Spleen (tissue), 11 donors: ENCODE results near the gene DLG2. TPM values are rescaled to one million over a fixed set of nuclear protein-coding genes. Genes with fewer than 3 reads are reported as not detected.

Experiments
- DNase-seq: peaks from one replicate; pipeline ENCODE4 v3.0.0-alpha.2; 2020
- H3K27ac ChIP-seq, 8 donors: fragments of 200-600 bp; sonication (generic) in 7 of 8; 1 replicate in 4 of 8; 2 replicates in 4 of 8; pipeline versions ENCODE4 v1.5.0 to v1.8.0; 2016 to 2021; ENCODE audit warnings: inconsistent platforms in 4 of 8, mild to moderate bottlenecking in 4 of 8, moderate library complexity in 1 of 8
- H3K27me3 ChIP-seq, 7 donors: fragments of 200-600 bp; sonication (generic) in 6 of 7; replicated peaks in 1 of 7; 1 replicate in 4 of 7; 2 replicates in 3 of 7; pipeline versions ENCODE4 v1.5.0 to v1.8.0; 2016 to 2021; ENCODE audit warnings: inconsistent platforms in 3 of 7, mild to moderate bottlenecking in 1 of 7
- H3K36me3 ChIP-seq, 6 donors: fragments of 200-600 bp; sonication (generic) in 5 of 6; 1 replicate in 4 of 6; 2 replicates in 2 of 6; pipeline versions ENCODE4 v1.5.0 to v1.8.0; 2016 to 2021; ENCODE audit warnings: inconsistent platforms in 2 of 6
- H3K4me1 ChIP-seq, 6 donors: fragments of 200-600 bp; sonication (generic) in 5 of 6; 1 replicate in 3 of 6; 2 replicates in 3 of 6; pipeline versions ENCODE4 v1.5.0 to v1.8.0; 2016 to 2021; ENCODE audit warnings: inconsistent platforms in 3 of 6
- H3K4me3 ChIP-seq, 8 donors: fragments of 200-600 bp; sonication (generic) in 7 of 8; 1 replicate in 4 of 8; 2 replicates in 4 of 8; pipeline versions ENCODE4 v1.5.0 to v1.8.0; 2016 to 2021; ENCODE audit warnings: inconsistent platforms in 4 of 8, mild to moderate bottlenecking in 4 of 8, moderate library complexity in 2 of 8
- H3K9me3 ChIP-seq, 8 donors: fragments of 200-600 bp; sonication (generic) in 7 of 8; 1 replicate in 4 of 8; 2 replicates in 4 of 8; pipeline versions ENCODE4 v1.5.0 to v1.8.0; 2016 to 2021; ENCODE audit warnings: inconsistent platforms in 4 of 8
- POLR2A ChIP-seq, 3 donors: fragments of 450-650 bp; IDR thresholded peaks; one replicate each; pipeline ENCODE4 v1.5.1; 2017; ENCODE audit warnings: antibody characterized with exemption in 3 of 3, mild to moderate bottlenecking in 1 of 3
- POLR2AphosphoS5 ChIP-seq, 3 donors: sonication (generic); formaldehyde crosslinking; IDR thresholded peaks; one replicate each; pipeline ENCODE4 v1.5.1; 2017; ENCODE audit warnings: antibody characterized with exemption in 3 of 3
- WGBS, 5 donors: extraction: QIAGEN DNeasy Blood & Tissue Kit in 3 of 5; methylation state at CpG; one replicate each; pipeline versions ENCODE4 v1.1.5 to v1.1.7; 2013 to 2018; 5-methylcytosine and 5-hydroxymethylcytosine counted together
- intact Hi-C: fragments of 100-400 bp; cut with DNase I; formaldehyde crosslinking; loops from one replicate; pipeline ENCODE4 v1.15.0; 2023; ENCODE audit warnings: low total_unique reads
- polyA plus RNA-seq, 3 donors: library from polyadenylated mRNA; stranded (reverse); fragments of 200-250 nt; gene quantifications; one replicate each; pipeline ENCODE4 v1.2.1, GENCODE V29; 2013
- total RNA-seq, 7 donors: library from RNA; depleted of rRNA in 3 of 7; stranded (reverse); fragments of >200 nt in 3 of 7; fragmentation: NEBNext Ultra II Directional in 4 of 7; extraction: Animal tissue kit (Norgen Biotek cat#: 25700) in 4 of 7; gene quantifications; one replicate each; pipeline versions ENCODE4 v1.1.0 to v1.2.1, GENCODE V29; 2016 to 2021
- TF ChIP-seq, protein P1 (sequence below), 11 experiments: fragments of 200-600 bp in 7 of 11; fragments of 450-650 bp in 4 of 11; sonication (generic) in 4 of 11; IDR thresholded peaks in 8 of 11; conservative IDR thresholded peaks in 3 of 11; 1 replicate in 7 of 11; 2 replicates in 4 of 11; pipeline versions ENCODE4 v1.4.0 to v1.8.0; 2016 to 2021; ENCODE audit warnings: antibody characterized with exemption in 11 of 11, inconsistent platforms in 4 of 11, mild to moderate bottlenecking in 1 of 11
- donor health status: healthy with polysubstance abuse.
- donor health status: DM: no; HTN: no; CAD: no; lungs with moderate emphysema.
- donor health status: DM: no; HTN: no; CAD: no.
- donor health status: Bipolar disorder and iron deficiency.
- donor health status: healthy.
- donor health status: DM: no; HTN: no; CAD: no.
- donor health status: DM: yes; HTN: yes; CAD: no.

The DLG2 gene
- total and polyA plus RNA-seq, 10 donors, result 0.43 to 12.7 (median 7.9) TPM

DNA sequence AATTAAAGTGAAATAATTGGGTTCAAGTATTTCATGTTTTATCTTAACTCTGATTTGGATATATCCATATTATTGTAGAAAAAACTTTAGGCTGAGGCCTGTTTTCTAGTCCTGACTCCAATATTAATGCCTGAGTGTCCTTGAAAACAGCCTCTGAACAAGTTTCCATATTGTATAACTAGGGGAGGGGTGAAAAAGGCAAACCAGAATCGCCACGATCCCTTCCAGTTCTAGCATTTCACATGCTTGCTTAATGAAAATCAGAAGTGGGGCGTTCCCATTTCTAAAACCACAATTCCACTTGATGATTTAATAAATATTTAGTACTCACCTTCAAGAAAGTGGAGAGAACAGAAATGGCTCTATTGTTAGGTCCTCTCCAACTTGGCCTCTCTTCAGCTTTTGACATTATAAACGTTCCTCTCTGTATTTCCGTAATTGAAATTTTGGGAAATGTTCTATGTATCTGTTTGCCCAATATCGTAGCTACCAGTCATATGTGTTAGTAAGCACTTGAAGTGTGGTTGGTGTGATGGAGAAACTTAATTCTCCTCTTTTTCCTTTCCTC, 1779.6 kb downstream of the DLG2 start:
- no peaks in the 10 kb centered on the region for H3K36me3 ChIP-seq
- 82 to 93% (median 84%) methylated on average over 6 of the region's 6 CpGs for WGBS, 5 donors
- no peaks in the 10 kb centered on the region for H3K4me1 ChIP-seq
- H3K27ac ChIP-seq, result no peak overlapping the region
- H3K27me3 ChIP-seq, result no peaks in the 10 kb centered on the region
- intact Hi-C loops, result no loop called here
- no peaks in the 10 kb centered on the region for H3K9me3 ChIP-seq
- H3K4me3 ChIP-seq, result no peak overlapping the region
- no peak for DNase-seq
- TF ChIP-seq, protein P1, sequence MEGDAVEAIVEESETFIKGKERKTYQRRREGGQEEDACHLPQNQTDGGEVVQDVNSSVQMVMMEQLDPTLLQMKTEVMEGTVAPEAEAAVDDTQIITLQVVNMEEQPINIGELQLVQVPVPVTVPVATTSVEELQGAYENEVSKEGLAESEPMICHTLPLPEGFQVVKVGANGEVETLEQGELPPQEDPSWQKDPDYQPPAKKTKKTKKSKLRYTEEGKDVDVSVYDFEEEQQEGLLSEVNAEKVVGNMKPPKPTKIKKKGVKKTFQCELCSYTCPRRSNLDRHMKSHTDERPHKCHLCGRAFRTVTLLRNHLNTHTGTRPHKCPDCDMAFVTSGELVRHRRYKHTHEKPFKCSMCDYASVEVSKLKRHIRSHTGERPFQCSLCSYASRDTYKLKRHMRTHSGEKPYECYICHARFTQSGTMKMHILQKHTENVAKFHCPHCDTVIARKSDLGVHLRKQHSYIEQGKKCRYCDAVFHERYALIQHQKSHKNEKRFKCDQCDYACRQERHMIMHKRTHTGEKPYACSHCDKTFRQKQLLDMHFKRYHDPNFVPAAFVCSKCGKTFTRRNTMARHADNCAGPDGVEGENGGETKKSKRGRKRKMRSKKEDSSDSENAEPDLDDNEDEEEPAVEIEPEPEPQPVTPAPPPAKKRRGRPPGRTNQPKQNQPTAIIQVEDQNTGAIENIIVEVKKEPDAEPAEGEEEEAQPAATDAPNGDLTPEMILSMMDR (IDR thresholded peaks at IDR 0.05 in 8 of 11, conservative IDR thresholded peaks at IDR 0.05 in 3 of 11), result no peak
- TF ChIP-seq POLR2A (IDR thresholded peaks at IDR 0.05), result no peak
- no peak for TF ChIP-seq POLR2AphosphoS5 (IDR thresholded peaks at IDR 0.05)

DNA sequence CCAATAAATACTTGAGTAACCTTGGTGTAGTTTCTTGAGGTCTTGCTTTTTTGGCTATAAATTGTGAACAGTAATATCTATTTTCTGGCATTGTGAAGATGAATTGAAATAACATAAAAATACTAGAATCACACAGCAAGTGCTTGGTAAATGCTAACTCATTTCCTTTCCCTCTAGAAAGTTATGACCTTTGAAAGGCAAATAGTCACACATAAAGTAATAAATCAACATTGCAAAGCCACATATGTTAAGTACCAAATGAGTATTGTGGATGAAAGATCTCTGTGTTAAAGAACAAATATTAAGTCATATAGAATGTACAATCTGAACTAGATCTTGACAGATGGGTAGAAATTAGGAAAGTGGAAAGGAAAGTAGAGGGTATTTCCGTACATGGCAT, 1781.3 kb downstream of the DLG2 start:
- Histone ChIP-seq H3K9me3 (no peaks in the 10 kb centered on the region), H3K36me3 (no peaks in the 10 kb centered on the region), H3K4me1 (no peaks in the 10 kb centered on the region), H3K27me3 (no peaks in the 10 kb centered on the region), H3K4me3 (no peak overlapping the region), H3K27ac (no peak overlapping the region)
- intact Hi-C loops, result no loop called here
- no peak for DNase-seq
- WGBS, 5 donors, result 45 to 53% (median 48%) methylated on average over 1 of the region's 1 CpG
- TF ChIP-seq, protein P1 (IDR thresholded peaks at IDR 0.05 in 8 of 11, conservative IDR thresholded peaks at IDR 0.05 in 3 of 11), result no peak
- no peak for TF ChIP-seq POLR2AphosphoS5 (IDR thresholded peaks at IDR 0.05)
- no peak for TF ChIP-seq POLR2A (IDR thresholded peaks at IDR 0.05)

DNA sequence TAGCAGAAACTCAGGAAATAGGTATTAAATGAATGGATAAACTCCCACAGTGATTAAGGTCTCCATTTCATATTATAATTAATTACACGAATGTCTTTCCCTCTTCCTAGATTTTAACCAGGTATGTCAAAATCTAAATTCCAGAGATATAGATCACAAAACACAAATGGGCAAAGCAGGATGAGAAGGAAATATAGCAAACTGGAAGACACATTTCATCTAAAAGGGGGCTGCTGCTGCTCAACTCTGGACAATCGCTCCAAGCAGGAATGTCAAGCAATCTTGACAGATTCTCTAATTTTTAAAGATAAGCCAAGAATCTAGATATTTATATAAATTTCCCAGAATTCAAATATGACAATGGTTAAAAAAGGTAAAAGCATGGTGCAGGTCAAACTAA, 1786.8 kb downstream of the DLG2 start:
- no peak for TF ChIP-seq POLR2A (IDR thresholded peaks at IDR 0.05)
- TF ChIP-seq POLR2AphosphoS5 (IDR thresholded peaks at IDR 0.05), result no peak
- TF ChIP-seq, protein P1 (IDR thresholded peaks at IDR 0.05 in 8 of 11, conservative IDR thresholded peaks at IDR 0.05 in 3 of 11), result no peak
- no peaks in the 10 kb centered on the region for H3K36me3 ChIP-seq
- no peaks in the 10 kb centered on the region for H3K9me3 ChIP-seq
- no peaks in the 10 kb centered on the region for H3K4me1 ChIP-seq
- intact Hi-C loops, result no loop called here
- H3K4me3 ChIP-seq, result no peak overlapping the region
- DNase-seq, result no peak
- peaks cover 0 to 8% (median 0%) of the 10 kb centered on the region in 7 donors for H3K27me3 ChIP-seq
- 47 to 95% (median 85%) methylated on average over 2 of the region's 2 CpGs for WGBS, 5 donors
- no peak overlapping the region for H3K27ac ChIP-seq

DNA sequence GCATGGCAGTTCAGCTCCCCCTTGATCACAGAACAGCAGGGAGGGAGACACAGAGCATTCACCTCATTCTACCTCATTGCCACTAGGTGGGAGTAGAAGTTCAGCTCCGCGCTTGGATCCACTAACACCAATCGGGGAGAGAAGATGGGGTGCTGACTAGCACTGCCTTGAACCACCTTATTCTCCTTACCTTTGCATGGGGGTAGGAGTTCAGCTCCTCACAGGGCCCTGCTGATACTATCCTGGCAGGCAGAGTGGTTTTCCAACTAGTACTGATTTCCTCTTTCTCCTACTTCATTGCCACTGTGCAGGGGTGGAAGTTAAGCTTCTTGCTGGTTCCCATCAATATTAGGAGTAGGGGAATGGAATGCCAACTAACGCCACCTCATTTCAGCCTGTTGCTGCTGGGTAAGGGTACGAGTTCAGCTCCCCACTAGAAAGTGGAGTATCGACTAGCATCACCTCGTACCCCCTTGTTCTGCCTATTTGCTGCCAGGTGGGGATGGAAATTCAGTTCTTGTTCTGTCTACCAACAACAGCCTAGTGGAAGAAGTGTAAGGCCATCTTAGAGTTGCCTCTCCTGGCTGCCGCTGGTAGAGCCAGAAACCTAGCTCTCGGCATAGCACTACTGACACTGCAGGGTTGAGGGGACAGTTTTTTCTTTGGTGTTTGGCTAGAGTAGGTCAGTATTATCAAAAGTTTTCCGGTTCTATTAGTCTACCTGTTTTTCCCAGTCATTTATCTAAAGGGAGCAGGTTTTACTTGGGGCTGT, 1790.1 kb downstream of the DLG2 start:
- H3K27me3 ChIP-seq, result peaks cover 0 to 8% (median 0%) of the 10 kb centered on the region in 7 donors
- no peaks in the 10 kb centered on the region for H3K9me3 ChIP-seq
- TF ChIP-seq, protein P1 (IDR thresholded peaks at IDR 0.05 in 8 of 11, conservative IDR thresholded peaks at IDR 0.05 in 3 of 11), result peak in 8 of 11 experiments; percentile 18 to 62 (median 40)
- no peak for TF ChIP-seq POLR2A (IDR thresholded peaks at IDR 0.05)
- H3K36me3 ChIP-seq, result no peaks in the 10 kb centered on the region
- no peak for DNase-seq
- 56 to 64% (median 59%) methylated on average over 10 of the region's 10 CpGs for WGBS, 5 donors
- intact Hi-C loops, result loop anchor here (10.0 kb wide), 1 partner anchor 688 kb away; no protein-coding TSS in a partner anchor
- no peak overlapping the region for H3K4me3 ChIP-seq
- no peak overlapping the region for H3K27ac ChIP-seq
- no peaks in the 10 kb centered on the region for H3K4me1 ChIP-seq
